GM21367 (cell line): Measurements from ENCODE around the gene GBF1.

Experiments used
- ATAC-seq: cut with Tn5 transposase; IDR thresholded peaks from one replicate; pipeline ENCODE4 v1.9.1; 2021; ENCODE audit not compliant: unreplicated experiment

The GBF1 gene

GRCh38 chr10:102264371-102264770, 19.0 kb downstream of the GBF1 start:
- no peak for ATAC-seq

- ATAC-seq: no peak
Measured at GRCh38 chr10:102266670-102267069, 21.3 kb downstream of the GBF1 start.

- no peak for ATAC-seq
Measured at GRCh38 chr10:102267748-102268147, 22.4 kb downstream of the GBF1 start.

- no peak for ATAC-seq
Measured at GRCh38 chr10:102268375-102268888, 23.1 kb downstream of the GBF1 start.

GRCh38 chr10:102269017-102269416, 23.7 kb downstream of the GBF1 start:
- no peak for ATAC-seq

GRCh38 chr10:102274062-102274461, 28.7 kb downstream of the GBF1 start:
- ATAC-seq: no peak

GRCh38 chr10:102275343-102275742, 30.0 kb downstream of the GBF1 start:
- ATAC-seq: no peak

GRCh38 chr10:102279104-102279503, 33.8 kb downstream of the GBF1 start:
- no peak for ATAC-seq

GRCh38 chr10:102280397-102281101, 35.2 kb downstream of the GBF1 start:
- no peak for ATAC-seq

- no peak for ATAC-seq
Measured at GRCh38 chr10:102281102-102281487, 35.8 kb downstream of the GBF1 start.

GRCh38 chr10:102283488-102283887, 38.2 kb downstream of the GBF1 start:
- no peak for ATAC-seq

GRCh38 chr10:102283890-102284289, 38.6 kb downstream of the GBF1 start:
- no peak for ATAC-seq

- ATAC-seq: no peak
Measured at GRCh38 chr10:102284531-102284930, 39.2 kb downstream of the GBF1 start.

GRCh38 chr10:102285133-102285532, 39.8 kb downstream of the GBF1 start:
- ATAC-seq: no peak

GRCh38 chr10:102286216-102286615, 40.9 kb downstream of the GBF1 start:
- no peak for ATAC-seq

GRCh38 chr10:102287538-102287937, 42.2 kb downstream of the GBF1 start:
- ATAC-seq: no peak

GRCh38 chr10:102287991-102288390, 42.7 kb downstream of the GBF1 start:
- ATAC-seq: no peak

GRCh38 chr10:102289356-102289755, 44.0 kb downstream of the GBF1 start:
- no peak for ATAC-seq

- no peak for ATAC-seq
Measured at GRCh38 chr10:102289840-102290239, 44.5 kb downstream of the GBF1 start.

GRCh38 chr10:102291221-102291905, 46.0 kb downstream of the GBF1 start:
- no peak for ATAC-seq

GRCh38 chr10:102297101-102297500, 51.8 kb downstream of the GBF1 start:
- ATAC-seq: no peak

GRCh38 chr10:102298899-102299298, 53.6 kb downstream of the GBF1 start:
- no peak for ATAC-seq
